ENCODE results near the gene FBXL16.

DNA sequence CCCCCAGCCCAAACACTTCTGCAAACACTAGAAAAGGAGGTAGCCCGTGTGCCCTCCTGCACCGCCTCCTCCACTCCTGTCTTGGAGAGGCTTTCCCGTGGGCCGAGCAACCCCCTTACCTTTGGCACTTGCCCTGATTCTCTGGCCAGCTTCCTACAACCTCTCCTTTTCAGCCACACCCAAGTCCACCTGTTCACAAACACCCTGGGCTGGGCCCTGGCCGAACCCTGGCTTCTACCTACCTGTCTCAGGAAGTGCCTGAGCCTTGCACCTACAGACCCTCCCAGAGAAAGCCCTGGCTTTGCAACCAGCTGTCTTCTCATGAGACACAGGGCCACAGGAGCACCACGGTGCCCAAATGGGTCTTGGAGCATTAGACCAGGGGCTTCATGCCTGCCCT lies 13.3 kb upstream of the FBXL16 start:
- TF ChIP-seq SMARCE1 (IDR thresholded peaks at IDR 0.05), result no peak
- no peak for TF ChIP-seq RNF2 (IDR thresholded peaks at IDR 0.05)
- TF ChIP-seq, protein P1, sequence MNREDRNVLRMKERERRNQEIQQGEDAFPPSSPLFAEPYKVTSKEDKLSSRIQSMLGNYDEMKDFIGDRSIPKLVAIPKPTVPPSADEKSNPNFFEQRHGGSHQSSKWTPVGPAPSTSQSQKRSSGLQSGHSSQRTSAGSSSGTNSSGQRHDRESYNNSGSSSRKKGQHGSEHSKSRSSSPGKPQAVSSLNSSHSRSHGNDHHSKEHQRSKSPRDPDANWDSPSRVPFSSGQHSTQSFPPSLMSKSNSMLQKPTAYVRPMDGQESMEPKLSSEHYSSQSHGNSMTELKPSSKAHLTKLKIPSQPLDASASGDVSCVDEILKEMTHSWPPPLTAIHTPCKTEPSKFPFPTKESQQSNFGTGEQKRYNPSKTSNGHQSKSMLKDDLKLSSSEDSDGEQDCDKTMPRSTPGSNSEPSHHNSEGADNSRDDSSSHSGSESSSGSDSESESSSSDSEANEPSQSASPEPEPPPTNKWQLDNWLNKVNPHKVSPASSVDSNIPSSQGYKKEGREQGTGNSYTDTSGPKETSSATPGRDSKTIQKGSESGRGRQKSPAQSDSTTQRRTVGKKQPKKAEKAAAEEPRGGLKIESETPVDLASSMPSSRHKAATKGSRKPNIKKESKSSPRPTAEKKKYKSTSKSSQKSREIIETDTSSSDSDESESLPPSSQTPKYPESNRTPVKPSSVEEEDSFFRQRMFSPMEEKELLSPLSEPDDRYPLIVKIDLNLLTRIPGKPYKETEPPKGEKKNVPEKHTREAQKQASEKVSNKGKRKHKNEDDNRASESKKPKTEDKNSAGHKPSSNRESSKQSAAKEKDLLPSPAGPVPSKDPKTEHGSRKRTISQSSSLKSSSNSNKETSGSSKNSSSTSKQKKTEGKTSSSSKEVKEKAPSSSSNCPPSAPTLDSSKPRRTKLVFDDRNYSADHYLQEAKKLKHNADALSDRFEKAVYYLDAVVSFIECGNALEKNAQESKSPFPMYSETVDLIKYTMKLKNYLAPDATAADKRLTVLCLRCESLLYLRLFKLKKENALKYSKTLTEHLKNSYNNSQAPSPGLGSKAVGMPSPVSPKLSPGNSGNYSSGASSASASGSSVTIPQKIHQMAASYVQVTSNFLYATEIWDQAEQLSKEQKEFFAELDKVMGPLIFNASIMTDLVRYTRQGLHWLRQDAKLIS (CRISPR knock-in tag; IDR thresholded peaks at IDR 0.05), result no peak
- TF ChIP-seq, protein P2, sequence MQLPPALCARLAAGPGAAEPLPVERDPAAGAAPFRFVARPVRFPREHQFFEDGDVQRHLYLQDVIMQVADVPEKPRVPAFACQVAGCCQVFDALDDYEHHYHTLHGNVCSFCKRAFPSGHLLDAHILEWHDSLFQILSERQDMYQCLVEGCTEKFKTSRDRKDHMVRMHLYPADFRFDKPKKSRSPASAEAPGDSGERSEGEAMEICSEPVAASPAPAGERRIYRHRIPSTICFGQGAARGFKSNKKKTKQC (CRISPR knock-in tag; IDR thresholded peaks at IDR 0.05), result no peak
- TF ChIP-seq, protein P3, sequence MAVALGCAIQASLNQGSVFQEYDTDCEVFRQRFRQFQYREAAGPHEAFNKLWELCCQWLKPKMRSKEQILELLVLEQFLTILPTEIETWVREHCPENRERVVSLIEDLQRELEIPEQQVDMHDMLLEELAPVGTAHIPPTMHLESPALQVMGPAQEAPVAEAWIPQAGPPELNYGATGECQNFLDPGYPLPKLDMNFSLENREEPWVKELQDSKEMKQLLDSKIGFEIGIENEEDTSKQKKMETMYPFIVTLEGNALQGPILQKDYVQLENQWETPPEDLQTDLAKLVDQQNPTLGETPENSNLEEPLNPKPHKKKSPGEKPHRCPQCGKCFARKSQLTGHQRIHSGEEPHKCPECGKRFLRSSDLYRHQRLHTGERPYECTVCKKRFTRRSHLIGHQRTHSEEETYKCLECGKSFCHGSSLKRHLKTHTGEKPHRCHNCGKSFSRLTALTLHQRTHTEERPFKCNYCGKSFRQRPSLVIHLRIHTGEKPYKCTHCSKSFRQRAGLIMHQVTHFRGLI (CRISPR knock-in tag; IDR thresholded peaks at IDR 0.05), result no peak
- TF ChIP-seq, protein P4, sequence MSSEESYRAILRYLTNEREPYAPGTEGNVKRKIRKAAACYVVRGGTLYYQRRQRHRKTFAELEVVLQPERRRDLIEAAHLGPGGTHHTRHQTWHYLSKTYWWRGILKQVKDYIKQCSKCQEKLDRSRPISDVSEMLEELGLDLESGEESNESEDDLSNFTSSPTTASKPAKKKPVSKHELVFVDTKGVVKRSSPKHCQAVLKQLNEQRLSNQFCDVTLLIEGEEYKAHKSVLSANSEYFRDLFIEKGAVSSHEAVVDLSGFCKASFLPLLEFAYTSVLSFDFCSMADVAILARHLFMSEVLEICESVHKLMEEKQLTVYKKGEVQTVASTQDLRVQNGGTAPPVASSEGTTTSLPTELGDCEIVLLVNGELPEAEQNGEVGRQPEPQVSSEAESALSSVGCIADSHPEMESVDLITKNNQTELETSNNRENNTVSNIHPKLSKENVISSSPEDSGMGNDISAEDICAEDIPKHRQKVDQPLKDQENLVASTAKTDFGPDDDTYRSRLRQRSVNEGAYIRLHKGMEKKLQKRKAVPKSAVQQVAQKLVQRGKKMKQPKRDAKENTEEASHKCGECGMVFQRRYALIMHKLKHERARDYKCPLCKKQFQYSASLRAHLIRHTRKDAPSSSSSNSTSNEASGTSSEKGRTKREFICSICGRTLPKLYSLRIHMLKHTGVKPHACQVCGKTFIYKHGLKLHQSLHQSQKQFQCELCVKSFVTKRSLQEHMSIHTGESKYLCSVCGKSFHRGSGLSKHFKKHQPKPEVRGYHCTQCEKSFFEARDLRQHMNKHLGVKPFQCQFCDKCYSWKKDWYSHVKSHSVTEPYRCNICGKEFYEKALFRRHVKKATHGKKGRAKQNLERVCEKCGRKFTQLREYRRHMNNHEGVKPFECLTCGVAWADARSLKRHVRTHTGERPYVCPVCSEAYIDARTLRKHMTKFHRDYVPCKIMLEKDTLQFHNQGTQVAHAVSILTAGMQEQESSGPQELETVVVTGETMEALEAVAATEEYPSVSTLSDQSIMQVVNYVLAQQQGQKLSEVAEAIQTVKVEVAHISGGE (CRISPR knock-in tag; IDR thresholded peaks at IDR 0.05), result no peak
- no peak for TF ChIP-seq GABPB1 (CRISPR knock-in tag; IDR thresholded peaks at IDR 0.05)
- no peak for TF ChIP-seq MAFK (IDR thresholded peaks at IDR 0.05; ENCODE audit: low read length)
- TF ChIP-seq, protein P5, sequence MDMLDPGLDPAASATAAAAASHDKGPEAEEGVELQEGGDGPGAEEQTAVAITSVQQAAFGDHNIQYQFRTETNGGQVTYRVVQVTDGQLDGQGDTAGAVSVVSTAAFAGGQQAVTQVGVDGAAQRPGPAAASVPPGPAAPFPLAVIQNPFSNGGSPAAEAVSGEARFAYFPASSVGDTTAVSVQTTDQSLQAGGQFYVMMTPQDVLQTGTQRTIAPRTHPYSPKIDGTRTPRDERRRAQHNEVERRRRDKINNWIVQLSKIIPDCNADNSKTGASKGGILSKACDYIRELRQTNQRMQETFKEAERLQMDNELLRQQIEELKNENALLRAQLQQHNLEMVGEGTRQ (CRISPR knock-in tag; IDR thresholded peaks at IDR 0.05), result no peak
- no peak for TF ChIP-seq CEBPB (tag; IDR thresholded peaks at IDR 0.05)
- TF ChIP-seq ZZZ3 (IDR thresholded peaks at IDR 0.05), result no peak
- TF ChIP-seq STAT5A (IDR thresholded peaks at IDR 0.05; ENCODE audit: borderline replicate concordance, low read length), result no peak
- TF ChIP-seq, protein P6, sequence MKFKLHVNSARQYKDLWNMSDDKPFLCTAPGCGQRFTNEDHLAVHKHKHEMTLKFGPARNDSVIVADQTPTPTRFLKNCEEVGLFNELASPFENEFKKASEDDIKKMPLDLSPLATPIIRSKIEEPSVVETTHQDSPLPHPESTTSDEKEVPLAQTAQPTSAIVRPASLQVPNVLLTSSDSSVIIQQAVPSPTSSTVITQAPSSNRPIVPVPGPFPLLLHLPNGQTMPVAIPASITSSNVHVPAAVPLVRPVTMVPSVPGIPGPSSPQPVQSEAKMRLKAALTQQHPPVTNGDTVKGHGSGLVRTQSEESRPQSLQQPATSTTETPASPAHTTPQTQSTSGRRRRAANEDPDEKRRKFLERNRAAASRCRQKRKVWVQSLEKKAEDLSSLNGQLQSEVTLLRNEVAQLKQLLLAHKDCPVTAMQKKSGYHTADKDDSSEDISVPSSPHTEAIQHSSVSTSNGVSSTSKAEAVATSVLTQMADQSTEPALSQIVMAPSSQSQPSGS (CRISPR knock-in tag; IDR thresholded peaks at IDR 0.05), result no peak

All from K562 (cell line).